HG03575 (cell line): ENCODE measurements around the gene OVCH1.

ENCODE experiments used
- ATAC-seq: cut with Tn5 transposase; IDR thresholded peaks from one replicate; pipeline ENCODE4 v1.9.1; 2021; ENCODE audit not compliant: unreplicated experiment, insufficient number of reproducible peaks, low FRiP score; ENCODE audit errors: extremely low read depth

The OVCH1 gene, protein sequence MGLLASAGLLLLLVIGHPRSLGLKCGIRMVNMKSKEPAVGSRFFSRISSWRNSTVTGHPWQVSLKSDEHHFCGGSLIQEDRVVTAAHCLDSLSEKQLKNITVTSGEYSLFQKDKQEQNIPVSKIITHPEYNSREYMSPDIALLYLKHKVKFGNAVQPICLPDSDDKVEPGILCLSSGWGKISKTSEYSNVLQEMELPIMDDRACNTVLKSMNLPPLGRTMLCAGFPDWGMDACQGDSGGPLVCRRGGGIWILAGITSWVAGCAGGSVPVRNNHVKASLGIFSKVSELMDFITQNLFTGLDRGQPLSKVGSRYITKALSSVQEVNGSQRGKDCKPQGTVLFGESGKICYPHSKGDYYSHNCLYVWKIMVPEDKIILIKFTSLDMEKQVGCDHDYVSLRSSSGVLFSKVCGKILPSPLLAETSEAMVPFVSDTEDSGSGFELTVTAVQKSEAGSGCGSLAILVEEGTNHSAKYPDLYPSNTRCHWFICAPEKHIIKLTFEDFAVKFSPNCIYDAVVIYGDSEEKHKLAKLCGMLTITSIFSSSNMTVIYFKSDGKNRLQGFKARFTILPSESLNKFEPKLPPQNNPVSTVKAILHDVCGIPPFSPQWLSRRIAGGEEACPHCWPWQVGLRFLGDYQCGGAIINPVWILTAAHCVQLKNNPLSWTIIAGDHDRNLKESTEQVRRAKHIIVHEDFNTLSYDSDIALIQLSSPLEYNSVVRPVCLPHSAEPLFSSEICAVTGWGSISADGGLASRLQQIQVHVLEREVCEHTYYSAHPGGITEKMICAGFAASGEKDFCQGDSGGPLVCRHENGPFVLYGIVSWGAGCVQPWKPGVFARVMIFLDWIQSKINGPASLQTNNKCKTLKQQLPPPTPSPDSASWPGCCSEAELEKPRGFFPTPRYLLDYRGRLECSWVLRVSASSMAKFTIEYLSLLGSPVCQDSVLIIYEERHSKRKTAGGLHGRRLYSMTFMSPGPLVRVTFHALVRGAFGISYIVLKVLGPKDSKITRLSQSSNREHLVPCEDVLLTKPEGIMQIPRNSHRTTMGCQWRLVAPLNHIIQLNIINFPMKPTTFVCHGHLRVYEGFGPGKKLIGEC

GRCh38 chr12:29497588-29497987, at the start of gene OVCH1:
Gene OVCH1, minus strand, starts transcription at chr12:29497686. Its CDS starts 0 bp downstream, at chr12:29497686.
- ATAC-seq = no peak

GRCh38 chr12:29547151-29547632, 49.7 kb upstream of the OVCH1 start:
- no peak for ATAC-seq

- no peak for ATAC-seq
These were observed 48.5 kb upstream of the OVCH1 start for GRCh38 chr12:29546000-29546399.

DNA sequence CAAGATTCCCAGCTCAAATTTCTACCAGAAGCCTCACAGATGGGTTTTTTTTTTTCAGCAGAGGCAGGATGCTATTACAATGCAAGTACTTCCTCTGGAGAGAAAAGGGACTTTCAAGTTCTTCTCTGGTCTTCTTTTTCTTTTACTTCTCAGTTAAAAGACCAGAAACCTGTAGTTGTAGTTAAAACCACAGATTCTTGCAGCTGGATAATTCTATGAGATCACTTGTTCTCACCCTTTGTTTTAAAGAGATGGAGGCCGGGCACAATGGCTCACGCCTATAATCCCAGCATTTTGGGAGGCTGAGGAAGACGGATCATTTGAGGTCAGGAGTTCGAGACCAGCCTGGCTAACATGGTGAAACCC, 47.6 kb upstream of the OVCH1 start:
- no peak for ATAC-seq

DNA sequence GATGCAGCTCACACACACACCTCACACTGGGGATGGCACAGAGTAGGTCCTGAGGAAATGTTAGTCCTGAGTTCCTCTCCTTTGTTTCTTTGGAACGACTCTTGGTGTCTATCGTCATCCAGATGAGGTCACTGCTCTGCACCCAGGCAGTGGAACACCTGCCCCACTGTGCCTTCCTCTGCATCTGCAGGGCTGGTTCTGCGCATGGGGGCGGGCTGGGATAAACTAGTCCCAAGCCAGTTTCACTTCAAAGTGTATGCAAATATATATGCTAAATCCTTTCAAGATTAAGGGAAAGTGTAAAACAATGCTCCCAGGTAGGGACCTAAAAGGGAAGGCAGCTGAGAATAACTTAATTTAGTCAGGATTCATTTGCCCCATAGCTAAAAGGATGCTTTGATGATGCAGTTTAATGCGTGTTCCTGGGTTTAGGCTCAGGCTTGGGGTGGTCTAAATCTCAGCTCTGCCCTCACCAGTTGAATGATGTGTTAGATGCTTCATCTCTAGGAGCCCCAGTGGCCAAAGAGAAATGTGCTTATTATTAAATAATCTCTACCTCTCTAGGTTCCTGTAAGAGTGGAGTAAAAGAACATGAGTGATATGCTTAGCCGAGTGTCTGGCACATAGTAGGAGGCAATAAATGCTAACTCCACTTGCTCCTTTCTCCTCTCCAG, 47.1 kb upstream of the OVCH1 start:
- no peak for ATAC-seq

GRCh38 chr12:29543036-29543435, 45.5 kb upstream of the OVCH1 start:
- no peak for ATAC-seq

DNA sequence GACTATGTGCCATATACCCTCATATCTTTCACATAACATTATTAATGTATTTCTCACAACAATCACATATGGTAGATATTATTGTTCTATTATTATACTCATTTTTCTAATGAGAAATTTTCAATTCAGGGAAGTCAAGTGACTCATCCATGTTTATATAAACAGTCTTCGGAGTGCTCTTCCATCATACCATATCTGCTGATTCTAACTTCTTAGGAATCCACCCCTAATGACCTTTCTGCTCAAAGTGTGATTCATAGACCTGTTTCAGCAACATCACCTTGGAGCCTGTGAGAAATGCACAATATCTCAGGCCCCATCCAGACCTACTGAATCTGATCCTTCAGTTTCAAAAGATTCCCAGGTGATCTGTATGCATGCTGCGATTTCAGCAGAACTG, 39.8 kb upstream of the OVCH1 start:
- no peak for ATAC-seq

- ATAC-seq = no peak
These were observed 37.4 kb upstream of the OVCH1 start for GRCh38 chr12:29534935-29535334.

DNA sequence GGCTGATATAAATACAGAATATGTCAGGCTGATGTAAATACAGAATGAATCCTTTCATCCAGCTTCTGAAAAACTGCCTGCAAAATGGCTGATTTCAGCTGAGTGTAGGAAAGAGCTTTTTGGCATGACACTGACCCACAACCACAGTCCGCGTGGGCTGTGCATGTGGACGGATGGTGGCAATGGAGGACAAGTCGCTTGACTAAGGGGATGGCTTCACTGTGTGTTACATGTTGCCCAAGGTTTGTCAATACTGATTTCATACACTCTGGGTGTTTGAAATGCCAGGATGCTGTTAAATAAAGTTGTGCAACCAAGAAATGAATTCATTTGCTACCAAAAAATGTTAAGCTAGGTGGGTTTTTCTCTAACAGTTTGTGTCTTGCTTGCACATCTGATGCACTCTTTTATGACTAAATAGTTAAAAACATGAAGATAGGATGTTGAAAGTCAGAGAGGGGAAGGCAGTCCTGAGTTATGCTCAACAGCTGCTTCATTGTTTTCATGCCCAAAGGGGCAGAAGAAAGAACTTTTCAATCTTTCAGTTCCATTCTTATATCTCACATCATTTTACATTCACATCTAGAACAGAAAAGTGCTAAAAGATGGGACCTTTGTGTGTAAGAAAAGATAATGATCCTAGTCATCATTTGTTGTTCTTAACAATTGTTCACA, 36.5 kb upstream of the OVCH1 start:
- ATAC-seq = no peak

GRCh38 chr12:29531471-29531870, 34.0 kb upstream of the OVCH1 start:
- ATAC-seq = no peak

GRCh38 chr12:29530436-29530835, 33.0 kb upstream of the OVCH1 start:
- no peak for ATAC-seq

DNA sequence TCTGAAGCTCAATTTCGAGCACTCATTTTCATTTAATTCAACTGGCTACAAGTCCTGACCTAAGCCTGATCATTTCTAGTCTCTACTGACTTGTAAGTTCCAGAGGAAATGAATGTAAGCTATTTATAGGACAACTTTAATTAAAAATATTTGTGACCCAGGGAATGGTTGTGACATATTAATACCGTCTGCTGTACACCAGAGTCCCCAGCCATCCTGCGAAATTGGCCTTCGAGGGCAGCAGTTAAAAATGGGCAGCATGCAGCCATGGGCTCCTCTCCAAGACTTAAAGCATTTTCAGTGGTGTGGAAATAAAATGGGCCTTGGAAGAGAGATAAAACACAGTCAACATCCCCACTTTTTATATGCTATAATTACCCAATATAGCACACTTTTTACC, 30.7 kb upstream of the OVCH1 start:
- no peak for ATAC-seq

DNA sequence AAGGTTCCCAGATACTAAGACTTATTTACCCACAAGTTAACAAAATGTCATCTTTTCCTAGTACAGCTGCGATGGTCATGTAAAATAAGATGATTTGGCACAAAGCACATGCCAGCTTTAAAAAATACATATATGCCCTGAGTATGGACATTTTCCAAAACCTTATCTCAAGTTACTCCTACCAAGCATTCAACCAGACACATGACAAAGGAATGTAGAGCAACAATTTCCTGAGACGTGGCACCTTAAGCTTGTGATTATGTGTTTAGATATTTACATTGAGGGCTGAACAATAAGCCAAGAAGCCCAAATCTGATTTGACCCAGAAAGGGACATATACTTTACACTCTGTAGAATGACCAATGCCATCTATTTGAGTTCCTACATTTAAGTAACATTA, 24.5 kb upstream of the OVCH1 start:
- ATAC-seq = no peak

GRCh38 chr12:29519585-29520182, 22.2 kb upstream of the OVCH1 start:
- no peak for ATAC-seq

GRCh38 chr12:29518407-29518806, 20.9 kb upstream of the OVCH1 start:
- ATAC-seq = no peak

DNA sequence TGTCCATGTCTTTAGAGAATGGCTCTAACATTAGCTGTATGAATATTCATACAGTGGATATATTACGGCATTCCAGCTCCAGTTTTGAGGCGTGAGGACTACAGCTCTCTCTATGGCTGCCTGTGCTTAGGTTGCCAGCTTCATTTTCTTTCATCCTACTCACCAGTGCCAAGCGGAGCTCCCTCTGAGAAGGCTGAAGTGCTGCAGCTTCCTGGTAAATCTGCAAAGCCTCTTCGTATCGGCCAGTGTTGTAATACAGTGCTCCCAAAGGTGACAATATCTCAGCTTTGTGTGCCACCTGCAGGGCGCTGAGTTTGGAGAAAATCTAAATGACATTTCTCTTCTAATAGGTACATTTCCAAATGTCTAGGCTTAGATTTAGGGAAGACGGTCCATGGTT, 19.8 kb upstream of the OVCH1 start:
- no peak for ATAC-seq

GRCh38 chr12:29516431-29516875, 19.0 kb upstream of the OVCH1 start:
- ATAC-seq = no peak

DNA sequence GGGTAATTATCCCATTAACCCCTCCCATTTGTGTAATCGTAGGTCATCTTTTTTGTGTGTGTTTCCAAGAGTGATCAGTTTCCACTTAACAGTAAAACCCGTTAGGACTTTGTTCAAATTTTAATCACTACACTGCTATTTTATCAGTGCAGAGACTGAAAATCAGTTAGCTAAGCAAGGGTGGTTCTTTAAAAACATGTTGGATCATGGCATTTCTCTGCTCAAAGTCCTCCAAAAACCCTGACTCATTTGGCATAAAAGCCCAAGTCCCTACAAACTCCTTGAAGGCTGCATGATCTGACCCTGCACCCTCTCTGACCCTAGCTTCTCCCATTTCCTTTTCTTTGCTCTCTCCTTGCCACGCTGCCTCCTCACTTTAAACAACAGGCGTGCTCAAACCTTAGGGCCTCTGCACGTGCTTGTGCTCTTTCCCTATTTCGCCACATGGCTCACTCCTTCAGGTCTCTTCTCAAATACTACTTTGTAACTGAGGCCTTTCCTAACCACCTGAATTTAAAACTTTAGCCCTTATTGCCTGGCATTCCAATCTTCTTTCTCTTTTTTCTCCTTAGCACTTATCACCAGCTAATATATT, 13.2 kb upstream of the OVCH1 start:
- no peak for ATAC-seq
